ENCODE data around the gene TMEM139. TPM values are rescaled to one million over a fixed set of nuclear protein-coding genes. Genes with fewer than 3 reads are reported as not detected.

The TMEM139 gene
- total RNA-seq, 1 donor from 2014 or later: not detected

GRCh38 chr7:143323653-143324052 is 38.9 kb downstream of the TMEM139 start:
- Mint-ChIP-seq H3K27me3 (ENCODE audit: unreplicated experiment) (no peaks in the 10 kb centered on the region), H3K4me1 (ENCODE audit: unreplicated experiment) (peaks cover 35% of the 10 kb centered on the region), H3K27ac (ENCODE audit: unreplicated experiment) (no peak overlapping the region), H3K9me3 (ENCODE audit: unreplicated experiment) (no peaks in the 10 kb centered on the region), H3K36me3 (ENCODE audit: unreplicated experiment) (no peaks in the 10 kb centered on the region), H3K4me3 (ENCODE audit: unreplicated experiment) (no peak overlapping the region)
- TF ChIP-seq CTCF (IDR thresholded peaks at IDR 0.05): no peak
- no peak for DNase-seq (ENCODE audit: extremely low spot score, unreplicated experiment)

GRCh38 chr7:143325240-143325639 is 40.5 kb downstream of the TMEM139 start:
- no peaks in the 10 kb centered on the region for H3K36me3 Mint-ChIP-seq (ENCODE audit: unreplicated experiment)
- peaks cover 25% of the 10 kb centered on the region for H3K4me1 Mint-ChIP-seq (ENCODE audit: unreplicated experiment)
- no peaks in the 10 kb centered on the region for H3K9me3 Mint-ChIP-seq (ENCODE audit: unreplicated experiment)
- H3K4me3 Mint-ChIP-seq (ENCODE audit: unreplicated experiment): no peak overlapping the region
- TF ChIP-seq CTCF (IDR thresholded peaks at IDR 0.05): no peak
- no peaks in the 10 kb centered on the region for H3K27me3 Mint-ChIP-seq (ENCODE audit: unreplicated experiment)
- no peak for DNase-seq (ENCODE audit: extremely low spot score, unreplicated experiment)
- no peak overlapping the region for H3K27ac Mint-ChIP-seq (ENCODE audit: unreplicated experiment)

DNA sequence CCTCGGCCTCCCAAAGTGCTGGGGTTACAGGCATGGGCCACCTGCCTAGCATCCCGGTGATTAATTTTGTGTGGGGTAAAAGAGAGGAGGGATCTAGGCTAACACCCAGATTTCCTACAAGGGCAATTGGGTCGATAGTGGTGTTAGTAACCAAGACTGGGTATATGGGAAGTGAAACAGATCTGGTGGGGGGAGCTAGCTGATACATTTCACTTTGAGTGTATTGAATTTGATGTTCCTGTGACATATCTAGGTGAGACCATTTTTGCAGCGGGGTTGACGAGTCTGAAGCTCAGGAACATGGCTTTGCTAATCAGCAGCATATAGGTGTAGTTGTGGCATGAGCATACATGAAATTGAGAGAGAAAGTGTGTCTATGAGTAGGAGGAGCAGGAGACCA is 43.1 kb downstream of the TMEM139 start:
- Mint-ChIP-seq H3K4me3 (ENCODE audit: unreplicated experiment) (no peak overlapping the region), H3K4me1 (ENCODE audit: unreplicated experiment) (peaks cover 23% of the 10 kb centered on the region), H3K27me3 (ENCODE audit: unreplicated experiment) (no peaks in the 10 kb centered on the region), H3K36me3 (ENCODE audit: unreplicated experiment) (no peaks in the 10 kb centered on the region), H3K27ac (ENCODE audit: unreplicated experiment) (no peak overlapping the region), H3K9me3 (ENCODE audit: unreplicated experiment) (no peaks in the 10 kb centered on the region)
- no peak for DNase-seq (ENCODE audit: extremely low spot score, unreplicated experiment)
- TF ChIP-seq CTCF (IDR thresholded peaks at IDR 0.05): no peak

- Mint-ChIP-seq H3K36me3 (ENCODE audit: unreplicated experiment) (no peaks in the 10 kb centered on the region), H3K4me3 (ENCODE audit: unreplicated experiment) (no peak overlapping the region), H3K4me1 (ENCODE audit: unreplicated experiment) (peaks cover 13% of the 10 kb centered on the region), H3K27ac (ENCODE audit: unreplicated experiment) (no peak overlapping the region), H3K27me3 (ENCODE audit: unreplicated experiment) (peaks cover under 1% of the 10 kb centered on the region), H3K9me3 (ENCODE audit: unreplicated experiment) (no peaks in the 10 kb centered on the region)
- no peak for DNase-seq (ENCODE audit: extremely low spot score, unreplicated experiment)
- no peak for TF ChIP-seq CTCF (IDR thresholded peaks at IDR 0.05)
Observed at GRCh38 chr7:143329471-143330170, 44.9 kb downstream of the TMEM139 start.

GRCh38 chr7:143331179-143331801 is 46.5 kb downstream of the TMEM139 start:
- DNase-seq (ENCODE audit: extremely low spot score, unreplicated experiment): no peak
- Mint-ChIP-seq H3K9me3 (ENCODE audit: unreplicated experiment) (no peaks in the 10 kb centered on the region), H3K4me3 (ENCODE audit: unreplicated experiment) (no peak overlapping the region), H3K36me3 (ENCODE audit: unreplicated experiment) (no peaks in the 10 kb centered on the region), H3K27ac (ENCODE audit: unreplicated experiment) (peak overlapping the region; percentile 65), H3K27me3 (ENCODE audit: unreplicated experiment) (peaks cover 14% of the 10 kb centered on the region), H3K4me1 (ENCODE audit: unreplicated experiment) (peaks cover 10% of the 10 kb centered on the region)
- no peak for TF ChIP-seq CTCF (IDR thresholded peaks at IDR 0.05)
